Glutamatergic neuron (in vitro differentiated cells): Measurements from ENCODE around the gene TMBIM6. TPM values are rescaled to one million over a fixed set of nuclear protein-coding genes. Genes with fewer than 3 reads are reported as not detected.
A peak's percentile ranks its signal among the peaks of the same experiment; 100 is the strongest.

ENCODE experiments used
- DNase-seq: peaks from one replicate; pipeline ENCODE4 v3.0.0; 2022
- H3K27ac Mint-ChIP-seq: one replicate; pipeline ENCODE4 v1.8.0; 2020; ENCODE audit warnings: mild to moderate bottlenecking, mixed read lengths, inconsistent platforms; ENCODE audit not compliant: unreplicated experiment
- H3K27me3 Mint-ChIP-seq: one replicate; pipeline ENCODE4 v1.8.0; 2020; ENCODE audit warnings: mild to moderate bottlenecking, moderate library complexity, mixed read lengths, inconsistent platforms; ENCODE audit not compliant: unreplicated experiment
- H3K36me3 Mint-ChIP-seq: one replicate; pipeline ENCODE4 v1.8.0; 2020; ENCODE audit warnings: mild to moderate bottlenecking, mixed read lengths, inconsistent platforms; ENCODE audit not compliant: unreplicated experiment
- H3K4me1 Mint-ChIP-seq: one replicate; pipeline ENCODE4 v1.8.0; 2020; ENCODE audit warnings: mild to moderate bottlenecking, low read depth, mixed read lengths, inconsistent platforms; ENCODE audit not compliant: unreplicated experiment
- H3K4me3 Mint-ChIP-seq: one replicate; pipeline ENCODE4 v1.8.0; 2020; ENCODE audit warnings: mild to moderate bottlenecking, mixed read lengths, inconsistent platforms; ENCODE audit not compliant: unreplicated experiment
- H3K9me3 Mint-ChIP-seq: one replicate; pipeline ENCODE4 v1.8.0; 2020; ENCODE audit warnings: mild to moderate bottlenecking, moderate library complexity, mixed read lengths, inconsistent platforms; ENCODE audit not compliant: unreplicated experiment
- CTCF ChIP-seq: fragments of 200-600 bp; sonication (generic); IDR thresholded peaks from one replicate; pipeline ENCODE4 v1.5.0; 2021; ENCODE audit not compliant: partially characterized antibody, unreplicated experiment
- total RNA-seq: library from RNA; stranded (reverse); fragmentation: NEBNext Ultra II Directional; extraction: Animal tissue kit (Norgen Biotek cat#: 25700); gene quantifications from one replicate; pipeline ENCODE4 v1.2.1, GENCODE V29; 2021; ENCODE audit not compliant: unreplicated experiment

The TMBIM6 gene
- total RNA-seq, 1 donor from 2014 or later = 278 TPM

- peak overlapping the region; percentile 52 for H3K4me3 Mint-ChIP-seq
- H3K9me3 Mint-ChIP-seq = peaks cover 1% of the 10 kb centered on the region
- no peak for TF ChIP-seq CTCF
- H3K27ac Mint-ChIP-seq = peak overlapping the region; percentile 28
- no peaks in the 10 kb centered on the region for H3K36me3 Mint-ChIP-seq
- H3K27me3 Mint-ChIP-seq = peaks cover 13% of the 10 kb centered on the region
- peaks cover 43% of the 10 kb centered on the region for H3K4me1 Mint-ChIP-seq
- DNase-seq = no peak
Measured at GRCh38 chr12:49807991-49808580, 66.7 kb downstream of the TMBIM6 start.

GRCh38 chr12:49808686-49809380 lies 67.5 kb downstream of the TMBIM6 start:
- H3K27ac Mint-ChIP-seq = peak overlapping the region; percentile 98
- peaks cover 1% of the 10 kb centered on the region for H3K9me3 Mint-ChIP-seq
- no peak for TF ChIP-seq CTCF
- peaks cover 13% of the 10 kb centered on the region for H3K27me3 Mint-ChIP-seq
- no peaks in the 10 kb centered on the region for H3K36me3 Mint-ChIP-seq
- H3K4me3 Mint-ChIP-seq = peak overlapping the region; percentile 85
- no peak for DNase-seq
- H3K4me1 Mint-ChIP-seq = peaks cover 42% of the 10 kb centered on the region

DNA sequence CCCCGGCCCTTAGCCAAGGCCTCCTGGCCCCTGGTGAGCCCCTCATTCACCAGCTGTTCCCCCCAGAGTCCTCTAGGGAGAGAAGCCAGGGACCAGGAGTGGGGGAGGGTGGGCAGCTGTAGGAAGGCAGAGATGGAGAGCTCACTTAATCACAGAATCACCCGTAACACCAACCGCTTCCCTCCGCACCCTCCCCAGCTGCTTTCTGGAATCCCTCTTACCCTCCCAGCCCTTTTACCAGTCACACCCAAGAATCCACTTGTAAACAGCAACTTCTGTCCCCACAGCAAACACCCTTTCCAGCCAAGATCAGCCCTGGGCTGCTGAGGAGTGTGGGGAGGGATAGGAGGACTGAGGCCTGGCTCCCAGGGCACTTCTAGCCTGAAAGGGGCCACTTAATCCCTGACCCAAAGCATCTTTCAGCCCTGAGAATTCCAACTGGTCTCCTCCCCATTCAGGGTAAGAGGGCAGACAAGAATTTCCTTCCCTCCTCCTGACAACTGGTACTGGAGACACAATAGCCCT lies 68.1 kb downstream of the TMBIM6 start:
- Mint-ChIP-seq H3K4me1 (peaks cover 42% of the 10 kb centered on the region), H3K9me3 (peaks cover 1% of the 10 kb centered on the region), H3K27ac (peak overlapping the region; percentile 98), H3K27me3 (peaks cover 13% of the 10 kb centered on the region), H3K4me3 (peak overlapping the region; percentile 85), H3K36me3 (no peaks in the 10 kb centered on the region)
- DNase-seq = peak; percentile 60
- TF ChIP-seq CTCF = no peak

- peak overlapping the region; percentile 85 for H3K4me3 Mint-ChIP-seq
- DNase-seq = no peak
Measured at GRCh38 chr12:49809906-49810389, 68.6 kb downstream of the TMBIM6 start.

More at GRCh38 chr12:49809906-49810389, 68.6 kb downstream of the TMBIM6 start:
- Mint-ChIP-seq H3K27ac (peak overlapping the region; percentile 98), H3K9me3 (peaks cover 1% of the 10 kb centered on the region), H3K36me3 (no peaks in the 10 kb centered on the region), H3K4me1 (peaks cover 42% of the 10 kb centered on the region), H3K27me3 (peaks cover 13% of the 10 kb centered on the region)
- no peak for TF ChIP-seq CTCF
